GM12874 (cell line): ENCODE measurements around the gene PELI2.

ENCODE experiments used
- TF ChIP-seq, protein P1 (sequence below): IDR thresholded peaks from 2 replicates; pipeline ENCODE4 v1.5.1; 2011; ENCODE audit warnings: low read depth, mild to moderate bottlenecking, control low read depth, low read length, moderate library complexity; ENCODE audit not compliant: insufficient read depth

Gene PELI2

GRCh38 chr14:56117765-56118610 is at the start of gene PELI2:
PELI2 (plus strand) TSS chr14:56118411; CDS start chr14:56118661, 250 bp downstream.
- TF ChIP-seq, protein P1, sequence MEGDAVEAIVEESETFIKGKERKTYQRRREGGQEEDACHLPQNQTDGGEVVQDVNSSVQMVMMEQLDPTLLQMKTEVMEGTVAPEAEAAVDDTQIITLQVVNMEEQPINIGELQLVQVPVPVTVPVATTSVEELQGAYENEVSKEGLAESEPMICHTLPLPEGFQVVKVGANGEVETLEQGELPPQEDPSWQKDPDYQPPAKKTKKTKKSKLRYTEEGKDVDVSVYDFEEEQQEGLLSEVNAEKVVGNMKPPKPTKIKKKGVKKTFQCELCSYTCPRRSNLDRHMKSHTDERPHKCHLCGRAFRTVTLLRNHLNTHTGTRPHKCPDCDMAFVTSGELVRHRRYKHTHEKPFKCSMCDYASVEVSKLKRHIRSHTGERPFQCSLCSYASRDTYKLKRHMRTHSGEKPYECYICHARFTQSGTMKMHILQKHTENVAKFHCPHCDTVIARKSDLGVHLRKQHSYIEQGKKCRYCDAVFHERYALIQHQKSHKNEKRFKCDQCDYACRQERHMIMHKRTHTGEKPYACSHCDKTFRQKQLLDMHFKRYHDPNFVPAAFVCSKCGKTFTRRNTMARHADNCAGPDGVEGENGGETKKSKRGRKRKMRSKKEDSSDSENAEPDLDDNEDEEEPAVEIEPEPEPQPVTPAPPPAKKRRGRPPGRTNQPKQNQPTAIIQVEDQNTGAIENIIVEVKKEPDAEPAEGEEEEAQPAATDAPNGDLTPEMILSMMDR: 0 out of 2 replicates have a peak, but pooled peaks have one; percentile 16

DNA sequence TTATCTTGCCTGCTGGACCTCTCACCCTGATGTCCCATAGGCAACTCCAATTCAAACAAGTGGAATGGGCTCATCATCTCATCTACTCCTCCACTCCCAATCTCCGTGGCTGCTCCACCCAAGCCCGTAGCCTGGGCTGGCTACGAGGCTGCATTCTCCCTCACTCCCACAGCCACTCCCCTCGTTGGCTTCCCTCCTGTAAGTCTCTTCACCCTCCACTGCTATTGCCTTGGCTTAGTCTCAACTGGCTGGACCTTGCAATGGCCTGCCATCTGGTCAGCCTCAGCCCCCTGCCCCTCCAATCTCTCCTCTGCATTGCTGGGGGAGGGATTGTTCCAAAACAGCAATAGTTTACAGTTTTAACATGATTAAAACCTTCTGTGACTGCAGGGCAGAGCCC is 44.4 kb upstream of the PELI2 start:
- TF ChIP-seq, protein P1: no peak

GRCh38 chr14:56075301-56075700 is 42.9 kb upstream of the PELI2 start:
- TF ChIP-seq, protein P1: no peak

- TF ChIP-seq, protein P1: no peak
These were observed 37.1 kb upstream of the PELI2 start for GRCh38 chr14:56081139-56081538.

- TF ChIP-seq, protein P1: no peak
These were observed 35.3 kb upstream of the PELI2 start for GRCh38 chr14:56082880-56083279.

DNA sequence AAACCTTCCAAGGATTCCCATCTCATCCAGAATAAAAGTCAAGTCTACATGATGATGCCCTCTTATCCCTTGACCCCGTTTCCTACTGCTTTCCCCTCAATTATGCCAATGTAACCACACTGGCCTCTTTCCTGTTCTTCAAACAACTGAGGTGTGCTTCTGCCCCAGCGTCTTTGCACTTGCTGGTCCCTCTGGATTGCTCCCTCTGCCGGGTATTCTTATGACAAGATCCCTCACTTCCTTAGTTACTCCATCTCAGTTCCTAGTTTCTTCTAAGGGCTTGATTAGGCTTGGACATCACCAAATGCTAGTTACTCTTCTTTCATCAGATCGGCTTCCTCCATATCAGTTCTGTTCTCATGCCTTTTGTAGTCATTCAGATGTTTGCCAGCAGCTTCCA is 32.7 kb upstream of the PELI2 start:
- TF ChIP-seq, protein P1: no peak

DNA sequence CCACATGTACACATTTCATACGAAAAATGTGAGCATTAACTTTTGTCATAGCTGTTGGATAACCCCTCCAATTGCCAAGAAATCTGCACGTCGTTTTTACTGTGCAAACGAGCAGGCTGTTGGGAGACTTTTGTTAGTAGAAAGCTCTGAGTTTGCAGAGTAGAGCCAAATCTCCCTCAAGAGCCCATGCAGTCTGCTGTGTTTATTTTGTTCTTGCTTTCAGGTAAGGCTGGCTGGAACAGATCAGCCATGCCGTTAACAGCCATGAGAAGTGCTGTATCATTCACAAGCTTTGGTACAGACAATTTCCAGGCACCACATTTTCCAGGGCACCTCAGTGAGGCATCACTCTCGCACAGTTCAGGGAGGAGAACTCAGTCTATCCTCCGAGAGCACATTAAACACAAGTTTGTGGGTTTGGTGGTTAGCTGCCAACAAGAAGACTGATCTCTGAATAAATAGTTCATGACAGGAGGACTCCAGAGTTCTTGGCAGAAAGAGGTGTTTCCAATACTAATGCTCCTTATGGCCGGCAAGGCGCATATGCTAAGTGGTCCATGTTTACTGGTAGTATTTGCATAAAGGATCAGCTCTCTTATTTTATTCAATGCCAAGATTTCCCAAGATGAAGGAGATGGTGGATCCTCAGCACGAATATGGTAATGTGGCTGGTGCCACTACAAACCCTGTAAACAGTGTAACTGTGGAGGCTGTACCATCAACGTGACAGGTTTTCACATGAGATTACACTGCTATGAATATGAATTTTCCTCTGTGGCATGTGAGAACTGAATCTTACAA is 30.3 kb upstream of the PELI2 start:
- TF ChIP-seq, protein P1: no peak
